Liver (tissue), 9 donors: Measurements from ENCODE around the gene TSPAN5. TPM values are rescaled to one million over a fixed set of nuclear protein-coding genes. Genes with fewer than 3 reads are reported as not detected.

Experiments used
- DNase-seq: peaks from one replicate; pipeline ENCODE4 v3.0.0-alpha.2; 2017; ENCODE audit warnings: low spot score
- H3K27ac ChIP-seq, 2 donors: one replicate each; pipeline ENCODE4 v1.7.0; 2013; ENCODE audit warnings: inconsistent platforms in 2 of 2, low read length in 2 of 2, control low read depth in 1 of 2, low read depth in 1 of 2, mild to moderate bottlenecking in 1 of 2
- H3K27me3 ChIP-seq, 4 donors: one replicate each; pipeline versions ENCODE4 v1.6.1 to v1.7.0; 2013; ENCODE audit warnings: low read length in 3 of 4, inconsistent platforms in 1 of 4, mild to moderate bottlenecking in 1 of 4, moderate library complexity in 1 of 4; ENCODE audit not compliant: control insufficient read depth in 4 of 4, insufficient read depth in 4 of 4
- H3K36me3 ChIP-seq, 4 donors: one replicate each; pipeline versions ENCODE4 v1.6.1 to v1.7.0; 2013; ENCODE audit warnings: low read length in 3 of 4, mild to moderate bottlenecking in 3 of 4, low read depth in 1 of 4, moderate library complexity in 1 of 4; ENCODE audit not compliant: control insufficient read depth in 4 of 4, insufficient read depth in 3 of 4
- H3K4me1 ChIP-seq, 4 donors: one replicate each; pipeline versions ENCODE4 v1.6.1 to v1.7.0; 2013; ENCODE audit warnings: low read length in 3 of 4, mild to moderate bottlenecking in 3 of 4, moderate library complexity in 1 of 4; ENCODE audit not compliant: control insufficient read depth in 4 of 4, insufficient read depth in 4 of 4
- H3K4me3 ChIP-seq, 3 donors: one replicate each; pipeline versions ENCODE4 v1.6.1 to v1.7.0; 2013; ENCODE audit warnings: low read length in 3 of 3, control low read depth in 1 of 3, low read depth in 1 of 3, mild to moderate bottlenecking in 1 of 3
- H3K9ac ChIP-seq, 2 donors: one replicate each; pipeline ENCODE4 v1.7.0; 2013; ENCODE audit warnings: low read length in 2 of 2, mild to moderate bottlenecking in 2 of 2, moderate library complexity in 2 of 2, control low read depth in 1 of 2, low read depth in 1 of 2
- H3K9me3 ChIP-seq, 4 donors: one replicate each; pipeline versions ENCODE4 v1.6.1 to v1.7.0; 2013; ENCODE audit warnings: low read length in 3 of 4; ENCODE audit not compliant: control insufficient read depth in 4 of 4
- FOXA1 ChIP-seq: IDR thresholded peaks from 2 replicates; pipeline ENCODE4 v1.6.1; 2016; ENCODE audit warnings: antibody characterized with exemption
- FOXA2 ChIP-seq: IDR thresholded peaks from 2 replicates; pipeline ENCODE4 v1.6.1; 2016; ENCODE audit warnings: antibody characterized with exemption
- GABPA ChIP-seq, 2 donors: IDR thresholded peaks in 1 of 2; conservative IDR thresholded peaks in 1 of 2; 2 replicates each; pipeline ENCODE4 v1.6.1; 2016; ENCODE audit warnings: antibody characterized with exemption in 2 of 2, mild to moderate bottlenecking in 1 of 2, moderate library complexity in 1 of 2
- HNF4A ChIP-seq, 2 donors: conservative IDR thresholded peaks; 2 replicates each; pipeline ENCODE4 v1.6.1; 2016; ENCODE audit warnings: antibody characterized with exemption in 2 of 2, mild to moderate bottlenecking in 2 of 2
- HNF4G ChIP-seq: IDR thresholded peaks from 2 replicates; pipeline ENCODE4 v1.6.1; 2016; ENCODE audit warnings: antibody characterized with exemption
- JUND ChIP-seq, 2 donors: IDR thresholded peaks; 2 replicates each; pipeline ENCODE4 v1.6.1; 2016; ENCODE audit warnings: antibody characterized with exemption in 2 of 2
- NR2F2 ChIP-seq: IDR thresholded peaks from 2 replicates; pipeline ENCODE4 v1.6.1; 2016; ENCODE audit warnings: antibody characterized with exemption
- RAD21 ChIP-seq, 2 donors: IDR thresholded peaks; 2 replicates each; pipeline ENCODE4 v1.6.1; 2016; ENCODE audit warnings: antibody characterized with exemption in 2 of 2, mild to moderate bottlenecking in 2 of 2
- RXRA ChIP-seq, 2 donors: IDR thresholded peaks; 2 replicates each; pipeline ENCODE4 v1.6.1; 2017 to 2018; ENCODE audit warnings: antibody characterized with exemption in 2 of 2, mild to moderate bottlenecking in 1 of 2
- SP1 ChIP-seq: IDR thresholded peaks from 2 replicates; pipeline ENCODE4 v1.6.1; 2018; ENCODE audit warnings: antibody characterized with exemption, mild to moderate bottlenecking
- TAF1 ChIP-seq: conservative IDR thresholded peaks from 2 replicates; pipeline ENCODE4 v1.6.1; 2016; ENCODE audit warnings: antibody characterized with exemption, mild to moderate bottlenecking
- YY1 ChIP-seq: IDR thresholded peaks from 2 replicates; pipeline ENCODE4 v1.6.1; 2016; ENCODE audit warnings: antibody characterized with exemption, mild to moderate bottlenecking
- WGBS: extraction: QIAGEN DNeasy Blood & Tissue Kit; methylation state at CpG from one replicate; pipeline ENCODE4 v1.1.7; 2013; 5-methylcytosine and 5-hydroxymethylcytosine counted together
- polyA plus RNA-seq, 2 donors: library from polyadenylated mRNA; stranded (reverse) in 1 of 2; unstranded in 1 of 2; fragments of 200-250 nt in 1 of 2; fragments of >200 nt in 1 of 2; fragmentation: Nextera tagmentation in 1 of 2; extraction: Ambion mirVana in 1 of 2; gene quantifications; one replicate each; pipeline versions ENCODE4 v1.2.1 to v1.2.3, GENCODE V29; 2013 to 2015
- total RNA-seq, 2 donors: library from RNA; depleted of rRNA; stranded (reverse); fragments of >200 nt; gene quantifications; one replicate each; pipeline ENCODE4 v1.2.3, GENCODE V29; 2014
- TF ChIP-seq, protein P1 (sequence below): fragments of 150-350 bp; IDR thresholded peaks from 2 replicates; pipeline ENCODE4 v1.5.1; 2017; ENCODE audit warnings: improper control_type of control experiment, low read depth, low read length; ENCODE audit not compliant: missing input control
- TF ChIP-seq, protein P2 (sequence below): IDR thresholded peaks from 2 replicates; pipeline ENCODE4 v1.6.1; 2016; ENCODE audit warnings: antibody characterized with exemption
- TF ChIP-seq, protein P3 (sequence below): IDR thresholded peaks from 2 replicates; pipeline ENCODE4 v1.6.1; 2016; ENCODE audit warnings: antibody characterized with exemption
- TF ChIP-seq, protein P4 (sequence below): IDR thresholded peaks from 2 replicates; pipeline ENCODE4 v1.6.1; 2016; ENCODE audit warnings: antibody characterized with exemption
- TF ChIP-seq, protein P5 (sequence below): IDR thresholded peaks from 2 replicates; pipeline ENCODE4 v1.6.1; 2016; ENCODE audit warnings: antibody characterized with exemption, mild to moderate bottlenecking
- donor health status: healthy.
- donor health status: healthy.
- donor health status: healthy.
- donor health status: healthy.
- donor health status: healthy.

TSPAN5 gene
- total and polyA plus RNA-seq, 4 donors, result 0.36 to 54.0 (median 0.63) TPM

DNA sequence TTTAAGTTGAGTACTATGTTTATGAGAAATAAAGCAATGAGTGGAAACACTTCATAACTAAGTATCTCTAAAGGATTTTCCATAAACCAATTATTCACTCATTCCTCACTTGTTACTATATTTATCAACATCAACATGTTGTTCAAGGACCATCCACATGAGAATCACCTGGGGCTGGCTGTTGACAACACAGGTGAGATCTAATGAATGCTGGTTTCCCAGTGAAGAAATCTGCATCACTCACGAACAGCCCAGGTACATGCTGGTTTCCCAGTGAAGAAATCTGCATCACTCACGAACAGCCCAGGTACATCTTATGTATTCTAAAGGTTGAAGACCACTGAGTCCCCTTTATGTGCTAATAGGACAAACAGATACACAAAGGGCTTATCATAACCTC, 32.5 kb downstream of the TSPAN5 start:
- Histone ChIP-seq H3K9ac (no peak overlapping the region), H3K9me3 (no peaks in the 10 kb centered on the region), H3K36me3 (no peaks in the 10 kb centered on the region), H3K4me3 (no peak overlapping the region), H3K27ac (no peak overlapping the region), H3K27me3 (no peaks in the 10 kb centered on the region), H3K4me1 (no peaks in the 10 kb centered on the region)
- TF ChIP-seq HNF4G (no peak), FOXA1 (no peak), SP1 (no peak), NR2F2 (no peak), TAF1 (no peak), GABPA (IDR thresholded peaks at IDR 0.05 in 1 of 2, conservative IDR thresholded peaks at IDR 0.05 in 1 of 2) (no peak), HNF4A (conservative IDR thresholded peaks at IDR 0.05) (no peak), JUND (IDR thresholded peaks at IDR 0.05) (no peak), RAD21 (IDR thresholded peaks at IDR 0.05) (no peak), FOXA2 (no peak), RXRA (IDR thresholded peaks at IDR 0.05) (no peak), YY1 (no peak)
- TF ChIP-seq, protein P1, sequence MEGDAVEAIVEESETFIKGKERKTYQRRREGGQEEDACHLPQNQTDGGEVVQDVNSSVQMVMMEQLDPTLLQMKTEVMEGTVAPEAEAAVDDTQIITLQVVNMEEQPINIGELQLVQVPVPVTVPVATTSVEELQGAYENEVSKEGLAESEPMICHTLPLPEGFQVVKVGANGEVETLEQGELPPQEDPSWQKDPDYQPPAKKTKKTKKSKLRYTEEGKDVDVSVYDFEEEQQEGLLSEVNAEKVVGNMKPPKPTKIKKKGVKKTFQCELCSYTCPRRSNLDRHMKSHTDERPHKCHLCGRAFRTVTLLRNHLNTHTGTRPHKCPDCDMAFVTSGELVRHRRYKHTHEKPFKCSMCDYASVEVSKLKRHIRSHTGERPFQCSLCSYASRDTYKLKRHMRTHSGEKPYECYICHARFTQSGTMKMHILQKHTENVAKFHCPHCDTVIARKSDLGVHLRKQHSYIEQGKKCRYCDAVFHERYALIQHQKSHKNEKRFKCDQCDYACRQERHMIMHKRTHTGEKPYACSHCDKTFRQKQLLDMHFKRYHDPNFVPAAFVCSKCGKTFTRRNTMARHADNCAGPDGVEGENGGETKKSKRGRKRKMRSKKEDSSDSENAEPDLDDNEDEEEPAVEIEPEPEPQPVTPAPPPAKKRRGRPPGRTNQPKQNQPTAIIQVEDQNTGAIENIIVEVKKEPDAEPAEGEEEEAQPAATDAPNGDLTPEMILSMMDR, result no peak
- TF ChIP-seq, protein P2, sequence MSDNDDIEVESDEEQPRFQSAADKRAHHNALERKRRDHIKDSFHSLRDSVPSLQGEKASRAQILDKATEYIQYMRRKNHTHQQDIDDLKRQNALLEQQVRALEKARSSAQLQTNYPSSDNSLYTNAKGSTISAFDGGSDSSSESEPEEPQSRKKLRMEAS, result no peak
- TF ChIP-seq, protein P3, sequence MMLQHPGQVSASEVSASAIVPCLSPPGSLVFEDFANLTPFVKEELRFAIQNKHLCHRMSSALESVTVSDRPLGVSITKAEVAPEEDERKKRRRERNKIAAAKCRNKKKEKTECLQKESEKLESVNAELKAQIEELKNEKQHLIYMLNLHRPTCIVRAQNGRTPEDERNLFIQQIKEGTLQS, result no peak
- TF ChIP-seq, protein P4, sequence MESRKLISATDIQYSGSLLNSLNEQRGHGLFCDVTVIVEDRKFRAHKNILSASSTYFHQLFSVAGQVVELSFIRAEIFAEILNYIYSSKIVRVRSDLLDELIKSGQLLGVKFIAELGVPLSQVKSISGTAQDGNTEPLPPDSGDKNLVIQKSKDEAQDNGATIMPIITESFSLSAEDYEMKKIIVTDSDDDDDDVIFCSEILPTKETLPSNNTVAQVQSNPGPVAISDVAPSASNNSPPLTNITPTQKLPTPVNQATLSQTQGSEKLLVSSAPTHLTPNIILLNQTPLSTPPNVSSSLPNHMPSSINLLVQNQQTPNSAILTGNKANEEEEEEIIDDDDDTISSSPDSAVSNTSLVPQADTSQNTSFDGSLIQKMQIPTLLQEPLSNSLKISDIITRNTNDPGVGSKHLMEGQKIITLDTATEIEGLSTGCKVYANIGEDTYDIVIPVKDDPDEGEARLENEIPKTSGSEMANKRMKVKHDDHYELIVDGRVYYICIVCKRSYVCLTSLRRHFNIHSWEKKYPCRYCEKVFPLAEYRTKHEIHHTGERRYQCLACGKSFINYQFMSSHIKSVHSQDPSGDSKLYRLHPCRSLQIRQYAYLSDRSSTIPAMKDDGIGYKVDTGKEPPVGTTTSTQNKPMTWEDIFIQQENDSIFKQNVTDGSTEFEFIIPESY, result no peak
- TF ChIP-seq, protein P5, sequence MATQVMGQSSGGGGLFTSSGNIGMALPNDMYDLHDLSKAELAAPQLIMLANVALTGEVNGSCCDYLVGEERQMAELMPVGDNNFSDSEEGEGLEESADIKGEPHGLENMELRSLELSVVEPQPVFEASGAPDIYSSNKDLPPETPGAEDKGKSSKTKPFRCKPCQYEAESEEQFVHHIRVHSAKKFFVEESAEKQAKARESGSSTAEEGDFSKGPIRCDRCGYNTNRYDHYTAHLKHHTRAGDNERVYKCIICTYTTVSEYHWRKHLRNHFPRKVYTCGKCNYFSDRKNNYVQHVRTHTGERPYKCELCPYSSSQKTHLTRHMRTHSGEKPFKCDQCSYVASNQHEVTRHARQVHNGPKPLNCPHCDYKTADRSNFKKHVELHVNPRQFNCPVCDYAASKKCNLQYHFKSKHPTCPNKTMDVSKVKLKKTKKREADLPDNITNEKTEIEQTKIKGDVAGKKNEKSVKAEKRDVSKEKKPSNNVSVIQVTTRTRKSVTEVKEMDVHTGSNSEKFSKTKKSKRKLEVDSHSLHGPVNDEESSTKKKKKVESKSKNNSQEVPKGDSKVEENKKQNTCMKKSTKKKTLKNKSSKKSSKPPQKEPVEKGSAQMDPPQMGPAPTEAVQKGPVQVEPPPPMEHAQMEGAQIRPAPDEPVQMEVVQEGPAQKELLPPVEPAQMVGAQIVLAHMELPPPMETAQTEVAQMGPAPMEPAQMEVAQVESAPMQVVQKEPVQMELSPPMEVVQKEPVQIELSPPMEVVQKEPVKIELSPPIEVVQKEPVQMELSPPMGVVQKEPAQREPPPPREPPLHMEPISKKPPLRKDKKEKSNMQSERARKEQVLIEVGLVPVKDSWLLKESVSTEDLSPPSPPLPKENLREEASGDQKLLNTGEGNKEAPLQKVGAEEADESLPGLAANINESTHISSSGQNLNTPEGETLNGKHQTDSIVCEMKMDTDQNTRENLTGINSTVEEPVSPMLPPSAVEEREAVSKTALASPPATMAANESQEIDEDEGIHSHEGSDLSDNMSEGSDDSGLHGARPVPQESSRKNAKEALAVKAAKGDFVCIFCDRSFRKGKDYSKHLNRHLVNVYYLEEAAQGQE, result no peak
- 92% methylated on average over 2 of the region's 2 CpGs for WGBS
- no peak for DNase-seq

DNA sequence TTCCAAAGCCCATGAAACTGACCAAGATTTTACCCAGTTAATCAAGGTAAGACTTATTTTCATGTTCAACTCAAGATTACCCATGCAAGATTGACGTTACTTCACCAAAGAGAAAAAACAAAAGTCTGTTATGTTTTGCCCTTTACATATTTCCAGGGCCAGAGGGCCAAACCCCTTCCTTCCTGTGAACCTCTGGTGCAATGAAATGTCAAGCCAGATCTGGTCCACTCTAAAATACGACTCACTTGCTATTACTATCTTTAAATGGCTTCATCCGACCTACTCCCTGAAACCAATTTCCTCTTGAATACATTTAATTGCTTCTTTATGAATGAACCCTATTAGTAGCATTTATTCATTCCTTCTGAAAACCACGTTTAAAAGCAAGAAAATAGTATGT, 33.0 kb downstream of the TSPAN5 start:
- no peaks in the 10 kb centered on the region for H3K9me3 ChIP-seq
- H3K27ac ChIP-seq, result no peak overlapping the region
- 72% methylated on average over 4 of the region's 4 CpGs for WGBS
- H3K4me1 ChIP-seq, result no peaks in the 10 kb centered on the region
- H3K36me3 ChIP-seq, result no peaks in the 10 kb centered on the region
- no peak for DNase-seq
- H3K9ac ChIP-seq, result no peak overlapping the region
- no peaks in the 10 kb centered on the region for H3K27me3 ChIP-seq
- no peak overlapping the region for H3K4me3 ChIP-seq
- TF ChIP-seq JUND (IDR thresholded peaks at IDR 0.05) (no peak), GABPA (IDR thresholded peaks at IDR 0.05 in 1 of 2, conservative IDR thresholded peaks at IDR 0.05 in 1 of 2) (no peak), TAF1 (no peak), FOXA1 (no peak), RXRA (IDR thresholded peaks at IDR 0.05) (no peak)
- TF ChIP-seq, protein P5, result no peak
- TF ChIP-seq, protein P4, result no peak
- TF ChIP-seq, protein P2, result no peak
- TF ChIP-seq, protein P3, result no peak
